NCI-H82 (cell line): ENCODE measurements around the gene CST9L.
"Not testable (repeated sequence)": the region's sequence is repeated elsewhere in the genome, so short reads cannot be mapped to it uniquely, and the experiment has no call there.

Experiments used
- DNase-seq: peaks from one replicate; lab custom pipeline; 2025; lab: John Stamatoyannopoulos, UW

CST9L gene

GRCh38 chr20:23586735-23587525, 18.6 kb upstream of the CST9L start:
- DNase-seq = no peak

GRCh38 chr20:23585808-23586734, 17.8 kb upstream of the CST9L start:
- DNase-seq = no peak

GRCh38 chr20:23585449-23585807, 17.1 kb upstream of the CST9L start:
- DNase-seq = no peak

GRCh38 chr20:23584434-23585199, 16.3 kb upstream of the CST9L start:
- DNase-seq = no peak

GRCh38 chr20:23583526-23583925, 15.2 kb upstream of the CST9L start:
- no peak for DNase-seq

GRCh38 chr20:23582293-23582692, 14.0 kb upstream of the CST9L start:
- no peak for DNase-seq

- not testable (repeated sequence) for DNase-seq
Measured at GRCh38 chr20:23581833-23582232, 13.5 kb upstream of the CST9L start.

- no peak for DNase-seq
Measured at GRCh38 chr20:23574977-23575376, 6.7 kb upstream of the CST9L start.

- no peak for DNase-seq
Measured at GRCh38 chr20:23570178-23570760, 2.0 kb upstream of the CST9L start.

GRCh38 chr20:23569570-23569969, 1.3 kb upstream of the CST9L start:
- DNase-seq = no peak

- DNase-seq = no peak
Measured at GRCh38 chr20:23568971-23569330, 667 bp upstream of the CST9L start.

- no peak for DNase-seq
Measured at GRCh38 chr20:23566199-23566932, 1.9 kb downstream of the CST9L start.

- DNase-seq = no peak
Measured at GRCh38 chr20:23565503-23566045, 2.7 kb downstream of the CST9L start.

- DNase-seq = no peak
Measured at GRCh38 chr20:23564927-23565326, 3.4 kb downstream of the CST9L start.

- no peak for DNase-seq
Measured at GRCh38 chr20:23562721-23563342, 5.5 kb downstream of the CST9L start.

- DNase-seq = no peak
Measured at GRCh38 chr20:23554401-23554800, 13.9 kb downstream of the CST9L start.

GRCh38 chr20:23551786-23552185, 16.5 kb downstream of the CST9L start:
- DNase-seq = no peak

- DNase-seq = no peak
Measured at GRCh38 chr20:23551383-23551782, 16.9 kb downstream of the CST9L start.

GRCh38 chr20:23550227-23550626, 18.1 kb downstream of the CST9L start:
- no peak for DNase-seq

- no peak for DNase-seq
Measured at GRCh38 chr20:23548408-23548807, 19.9 kb downstream of the CST9L start.

- DNase-seq = no peak
Measured at GRCh38 chr20:23547613-23548012, 20.7 kb downstream of the CST9L start.
